ENCODE results near the gene CCN6. TPM values are rescaled to one million over a fixed set of nuclear protein-coding genes. Genes with fewer than 3 reads are reported as not detected.

Gene CCN6
- total and polyA plus RNA-seq, 2 donors (not counting 1 experiment from before 2014, with no cell fraction given): 0.49 TPM; not detected in 1

DNA sequence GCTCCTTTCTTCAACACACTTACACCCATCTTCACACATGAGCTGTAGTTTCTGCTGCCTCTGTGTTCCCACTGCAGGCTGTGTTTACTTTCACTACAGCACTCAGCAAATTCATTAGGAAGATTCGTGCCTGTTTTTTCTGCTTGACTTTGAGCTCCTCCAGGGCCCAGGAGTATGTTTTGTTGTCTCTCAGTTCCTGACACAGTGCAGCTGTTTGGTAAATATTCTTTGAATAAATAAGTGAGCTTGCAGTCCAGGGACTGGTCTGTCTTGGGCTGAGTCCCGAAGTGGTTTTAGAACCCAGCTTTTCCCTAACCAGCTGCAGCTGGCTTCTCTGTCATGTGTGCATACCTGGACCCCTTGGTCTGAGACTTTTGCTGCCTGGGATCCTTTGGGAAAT lies 46.6 kb upstream of the CCN6 start:
- no peak overlapping the region for H3K4me3 ChIP-seq (replicated peaks in 1 of 4; ENCODE audit: control extremely low read depth in 1 of 4, insufficient read depth in 1 of 4, low read depth in 3 of 4, low read length in 4 of 4)
- no peaks in the 10 kb centered on the region for H3K4me1 ChIP-seq (ENCODE audit: control insufficient read depth, extremely low read depth, insufficient read depth, low read length)
- peak in 1 of 2 donors; percentile 55 for DNase-seq (ENCODE audit: low read depth in 2 of 2)
- H3K36me3 ChIP-seq (ENCODE audit: control insufficient read depth, insufficient read depth, low read length): no peaks in the 10 kb centered on the region
- no peaks in the 10 kb centered on the region for H3K9me3 ChIP-seq (ENCODE audit: control insufficient read depth, insufficient read depth, low read depth, low read length)
- no peak overlapping the region for H3K4me2 ChIP-seq (ENCODE audit: extremely low read depth, insufficient read depth, low read length)
- H4K20me1 ChIP-seq (ENCODE audit: control insufficient read depth, extremely low read depth, insufficient read depth, low read length): no peaks in the 10 kb centered on the region
- H3K9ac ChIP-seq (ENCODE audit: insufficient read depth, low read length): no peak overlapping the region
- TF ChIP-seq EZH2 (IDR thresholded peaks at IDR 0.05; ENCODE audit: low read length, missing control alignments): no peak
- TF ChIP-seq, protein P1, sequence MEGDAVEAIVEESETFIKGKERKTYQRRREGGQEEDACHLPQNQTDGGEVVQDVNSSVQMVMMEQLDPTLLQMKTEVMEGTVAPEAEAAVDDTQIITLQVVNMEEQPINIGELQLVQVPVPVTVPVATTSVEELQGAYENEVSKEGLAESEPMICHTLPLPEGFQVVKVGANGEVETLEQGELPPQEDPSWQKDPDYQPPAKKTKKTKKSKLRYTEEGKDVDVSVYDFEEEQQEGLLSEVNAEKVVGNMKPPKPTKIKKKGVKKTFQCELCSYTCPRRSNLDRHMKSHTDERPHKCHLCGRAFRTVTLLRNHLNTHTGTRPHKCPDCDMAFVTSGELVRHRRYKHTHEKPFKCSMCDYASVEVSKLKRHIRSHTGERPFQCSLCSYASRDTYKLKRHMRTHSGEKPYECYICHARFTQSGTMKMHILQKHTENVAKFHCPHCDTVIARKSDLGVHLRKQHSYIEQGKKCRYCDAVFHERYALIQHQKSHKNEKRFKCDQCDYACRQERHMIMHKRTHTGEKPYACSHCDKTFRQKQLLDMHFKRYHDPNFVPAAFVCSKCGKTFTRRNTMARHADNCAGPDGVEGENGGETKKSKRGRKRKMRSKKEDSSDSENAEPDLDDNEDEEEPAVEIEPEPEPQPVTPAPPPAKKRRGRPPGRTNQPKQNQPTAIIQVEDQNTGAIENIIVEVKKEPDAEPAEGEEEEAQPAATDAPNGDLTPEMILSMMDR (conservative IDR thresholded peaks at IDR 0.05 in 1 of 2, IDR thresholded peaks at IDR 0.05 in 1 of 2; ENCODE audit: low read depth in 1 of 2, low read length in 2 of 2): no peak
- no peak overlapping the region for H2AFZ ChIP-seq (ENCODE audit: low read length)
- no peak overlapping the region for H3K27ac ChIP-seq (ENCODE audit: insufficient read depth, low read length)
- H3K27me3 ChIP-seq (ENCODE audit: control insufficient read depth, insufficient read depth, low read length): no peaks in the 10 kb centered on the region
- H3K79me2 ChIP-seq (ENCODE audit: control insufficient read depth, insufficient read depth, low read length): no peaks in the 10 kb centered on the region

DNA sequence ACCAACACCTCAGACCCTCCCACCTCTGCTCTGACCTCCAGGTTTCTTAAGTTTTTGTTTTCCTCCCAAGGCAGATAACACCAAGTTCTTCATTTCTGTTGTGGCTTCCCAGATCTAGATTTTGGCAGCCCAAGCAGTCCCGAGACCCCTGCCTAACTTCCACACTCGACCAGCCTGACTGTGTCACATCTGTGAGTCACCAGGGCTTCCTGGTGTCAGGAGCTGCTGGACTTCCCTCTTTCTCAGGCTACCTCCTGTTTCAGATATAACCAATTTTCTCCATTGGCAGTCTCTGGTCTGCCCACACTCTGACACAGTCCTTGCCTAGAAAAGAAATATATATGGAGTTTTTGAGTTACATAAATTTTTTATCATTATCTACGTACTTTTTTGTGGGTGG lies 46.1 kb upstream of the CCN6 start:
- Histone ChIP-seq H3K9ac (ENCODE audit: insufficient read depth, low read length) (no peak overlapping the region), H3K4me3 (replicated peaks in 1 of 4; ENCODE audit: control extremely low read depth in 1 of 4, insufficient read depth in 1 of 4, low read depth in 3 of 4, low read length in 4 of 4) (no peak overlapping the region), H4K20me1 (ENCODE audit: control insufficient read depth, extremely low read depth, insufficient read depth, low read length) (no peaks in the 10 kb centered on the region), H3K36me3 (ENCODE audit: control insufficient read depth, insufficient read depth, low read length) (no peaks in the 10 kb centered on the region), H3K79me2 (ENCODE audit: control insufficient read depth, insufficient read depth, low read length) (no peaks in the 10 kb centered on the region), H3K27ac (ENCODE audit: insufficient read depth, low read length) (no peak overlapping the region), H3K27me3 (ENCODE audit: control insufficient read depth, insufficient read depth, low read length) (no peaks in the 10 kb centered on the region), H2AFZ (ENCODE audit: low read length) (no peak overlapping the region), H3K4me1 (ENCODE audit: control insufficient read depth, extremely low read depth, insufficient read depth, low read length) (no peaks in the 10 kb centered on the region), H3K9me3 (ENCODE audit: control insufficient read depth, insufficient read depth, low read depth, low read length) (no peaks in the 10 kb centered on the region), H3K4me2 (ENCODE audit: extremely low read depth, insufficient read depth, low read length) (no peak overlapping the region)
- peak in 1 of 2 donors; percentile 53 for DNase-seq (ENCODE audit: low read depth in 2 of 2)
- no peak for TF ChIP-seq EZH2 (IDR thresholded peaks at IDR 0.05; ENCODE audit: low read length, missing control alignments)
- TF ChIP-seq, protein P1 (conservative IDR thresholded peaks at IDR 0.05 in 1 of 2, IDR thresholded peaks at IDR 0.05 in 1 of 2; ENCODE audit: low read depth in 1 of 2, low read length in 2 of 2): no peak

DNA sequence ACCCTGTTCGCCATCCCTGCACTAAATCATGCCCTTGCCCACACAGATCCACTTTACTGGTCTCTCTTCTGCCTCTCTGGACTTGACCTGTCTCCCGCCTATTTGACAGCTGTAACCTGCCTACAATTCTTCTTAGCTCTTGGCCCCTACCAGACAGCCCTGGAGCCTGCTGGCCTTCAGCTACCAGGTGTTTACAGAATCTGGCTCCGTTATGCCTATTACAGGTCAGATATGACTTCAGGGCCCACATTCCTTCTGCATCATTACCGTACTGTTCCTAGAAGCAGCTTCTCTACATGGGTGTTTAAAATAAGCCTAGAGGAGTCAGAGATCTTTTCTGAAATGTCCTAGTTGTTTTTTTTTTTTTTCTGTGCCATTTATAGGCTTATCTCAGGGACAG lies 45.4 kb upstream of the CCN6 start:
- Histone ChIP-seq H3K4me1 (ENCODE audit: control insufficient read depth, extremely low read depth, insufficient read depth, low read length) (no peaks in the 10 kb centered on the region), H3K79me2 (ENCODE audit: control insufficient read depth, insufficient read depth, low read length) (no peaks in the 10 kb centered on the region), H3K4me3 (replicated peaks in 1 of 4; ENCODE audit: control extremely low read depth in 1 of 4, insufficient read depth in 1 of 4, low read depth in 3 of 4, low read length in 4 of 4) (no peak overlapping the region), H3K9ac (ENCODE audit: insufficient read depth, low read length) (no peak overlapping the region), H3K9me3 (ENCODE audit: control insufficient read depth, insufficient read depth, low read depth, low read length) (no peaks in the 10 kb centered on the region), H3K4me2 (ENCODE audit: extremely low read depth, insufficient read depth, low read length) (no peak overlapping the region), H3K27me3 (ENCODE audit: control insufficient read depth, insufficient read depth, low read length) (no peaks in the 10 kb centered on the region), H3K36me3 (ENCODE audit: control insufficient read depth, insufficient read depth, low read length) (no peaks in the 10 kb centered on the region), H3K27ac (ENCODE audit: insufficient read depth, low read length) (no peak overlapping the region), H2AFZ (ENCODE audit: low read length) (no peak overlapping the region), H4K20me1 (ENCODE audit: control insufficient read depth, extremely low read depth, insufficient read depth, low read length) (no peaks in the 10 kb centered on the region)
- DNase-seq (ENCODE audit: low read depth in 2 of 2): peak in 1 of 2 donors; percentile 38
- TF ChIP-seq, protein P1 (conservative IDR thresholded peaks at IDR 0.05 in 1 of 2, IDR thresholded peaks at IDR 0.05 in 1 of 2; ENCODE audit: low read depth in 1 of 2, low read length in 2 of 2): no peak
- TF ChIP-seq EZH2 (IDR thresholded peaks at IDR 0.05; ENCODE audit: low read length, missing control alignments): no peak
